Measurements from ENCODE around the gene C12orf76. TPM values are rescaled to one million over a fixed set of nuclear protein-coding genes. Genes with fewer than 3 reads are reported as not detected.

The C12orf76 gene
- total and polyA plus RNA-seq, 2 of the 13 experiments (the other 11 are each of a cell fraction or from before 2014, with no cell fraction given) = 15.8 to 38.4 TPM

GRCh38 chr12:109998904-109999648 is 49.2 kb downstream of the C12orf76 start, which contains the start of gene ANKRD13A (continued):
- TF ChIP-seq RNF2 (conservative IDR thresholded peaks at IDR 0.05; ENCODE audit: low read depth) = no peak; the same call in none of the 2 replicates
- no peak for TF ChIP-seq SMAD9 (CRISPR knock-in tag; IDR thresholded peaks at IDR 0.05)
- peak; percentile 80 for TF ChIP-seq POGZ (CRISPR knock-in tag; IDR thresholded peaks at IDR 0.05)
- no peak for TF ChIP-seq RERE (CRISPR knock-in tag; IDR thresholded peaks at IDR 0.05; ENCODE audit: low read depth)
- peak; percentile 12 for TF ChIP-seq RBM22 (optimal IDR thresholded peaks at IDR 0.05; ENCODE audit: low read length)
- TF ChIP-seq SSRP1 (CRISPR knock-in tag; IDR thresholded peaks at IDR 0.05) = no peak
- TF ChIP-seq HOXA9 (CRISPR knock-in tag; IDR thresholded peaks at IDR 0.05; ENCODE audit: borderline replicate concordance) = no peak
- TF ChIP-seq KLF11 (CRISPR knock-in tag; IDR thresholded peaks at IDR 0.05) = peak; percentile 82
- TF ChIP-seq PITX1 (CRISPR knock-in tag; IDR thresholded peaks at IDR 0.05) = no peak
- no peak for TF ChIP-seq ZNF124 (CRISPR knock-in tag; IDR thresholded peaks at IDR 0.05)
- no peak; the same call in 1 of the 2 replicates for TF ChIP-seq AKAP8 (CRISPR knock-in tag; IDR thresholded peaks at IDR 0.05)
- TF ChIP-seq ZNF180 (CRISPR knock-in tag; IDR thresholded peaks at IDR 0.05; ENCODE audit: borderline replicate concordance, low read depth) = no peak
- no peak for TF ChIP-seq SOX6 (IDR thresholded peaks at IDR 0.05)
- peak; percentile 61 for TF ChIP-seq SOX6 (CRISPR knock-in tag; IDR thresholded peaks at IDR 0.05)
- TF ChIP-seq, protein P1, sequence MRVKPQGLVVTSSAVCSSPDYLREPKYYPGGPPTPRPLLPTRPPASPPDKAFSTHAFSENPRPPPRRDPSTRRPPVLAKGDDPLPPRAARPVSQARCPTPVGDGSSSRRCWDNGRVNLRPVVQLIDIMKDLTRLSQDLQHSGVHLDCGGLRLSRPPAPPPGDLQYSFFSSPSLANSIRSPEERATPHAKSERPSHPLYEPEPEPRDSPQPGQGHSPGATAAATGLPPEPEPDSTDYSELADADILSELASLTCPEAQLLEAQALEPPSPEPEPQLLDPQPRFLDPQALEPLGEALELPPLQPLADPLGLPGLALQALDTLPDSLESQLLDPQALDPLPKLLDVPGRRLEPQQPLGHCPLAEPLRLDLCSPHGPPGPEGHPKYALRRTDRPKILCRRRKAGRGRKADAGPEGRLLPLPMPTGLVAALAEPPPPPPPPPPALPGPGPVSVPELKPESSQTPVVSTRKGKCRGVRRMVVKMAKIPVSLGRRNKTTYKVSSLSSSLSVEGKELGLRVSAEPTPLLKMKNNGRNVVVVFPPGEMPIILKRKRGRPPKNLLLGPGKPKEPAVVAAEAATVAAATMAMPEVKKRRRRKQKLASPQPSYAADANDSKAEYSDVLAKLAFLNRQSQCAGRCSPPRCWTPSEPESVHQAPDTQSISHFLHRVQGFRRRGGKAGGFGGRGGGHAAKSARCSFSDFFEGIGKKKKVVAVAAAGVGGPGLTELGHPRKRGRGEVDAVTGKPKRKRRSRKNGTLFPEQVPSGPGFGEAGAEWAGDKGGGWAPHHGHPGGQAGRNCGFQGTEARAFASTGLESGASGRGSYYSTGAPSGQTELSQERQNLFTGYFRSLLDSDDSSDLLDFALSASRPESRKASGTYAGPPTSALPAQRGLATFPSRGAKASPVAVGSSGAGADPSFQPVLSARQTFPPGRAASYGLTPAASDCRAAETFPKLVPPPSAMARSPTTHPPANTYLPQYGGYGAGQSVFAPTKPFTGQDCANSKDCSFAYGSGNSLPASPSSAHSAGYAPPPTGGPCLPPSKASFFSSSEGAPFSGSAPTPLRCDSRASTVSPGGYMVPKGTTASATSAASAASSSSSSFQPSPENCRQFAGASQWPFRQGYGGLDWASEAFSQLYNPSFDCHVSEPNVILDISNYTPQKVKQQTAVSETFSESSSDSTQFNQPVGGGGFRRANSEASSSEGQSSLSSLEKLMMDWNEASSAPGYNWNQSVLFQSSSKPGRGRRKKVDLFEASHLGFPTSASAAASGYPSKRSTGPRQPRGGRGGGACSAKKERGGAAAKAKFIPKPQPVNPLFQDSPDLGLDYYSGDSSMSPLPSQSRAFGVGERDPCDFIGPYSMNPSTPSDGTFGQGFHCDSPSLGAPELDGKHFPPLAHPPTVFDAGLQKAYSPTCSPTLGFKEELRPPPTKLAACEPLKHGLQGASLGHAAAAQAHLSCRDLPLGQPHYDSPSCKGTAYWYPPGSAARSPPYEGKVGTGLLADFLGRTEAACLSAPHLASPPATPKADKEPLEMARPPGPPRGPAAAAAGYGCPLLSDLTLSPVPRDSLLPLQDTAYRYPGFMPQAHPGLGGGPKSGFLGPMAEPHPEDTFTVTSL (CRISPR knock-in tag; IDR thresholded peaks at IDR 0.05; ENCODE audit: borderline replicate concordance) = 0 out of 2 replicates have a peak, but pooled peaks have one; percentile 46
- TF ChIP-seq DNMT3B (CRISPR knock-in tag; conservative IDR thresholded peaks at IDR 0.05) = 0 out of 2 replicates have a peak, but pooled peaks have one; percentile 36

Data from HepG2 (cell line).